Effector memory CD4-positive, alpha-beta T cell (primary cell): ENCODE results near the gene PGAP6.

Experiments
- DNase-seq, 3 donors: peaks; one replicate each; pipeline ENCODE4 v3.0.0-alpha.2; 2020
- H3K27ac ChIP-seq: 2 replicates; pipeline ENCODE4 v1.7.0; 2013; ENCODE audit warnings: mild to moderate bottlenecking, low read length, moderate library complexity; ENCODE audit not compliant: insufficient read depth, poor library complexity, severe bottlenecking
- H3K27me3 ChIP-seq: replicated peaks from 2 replicates; pipeline ENCODE4 v1.7.0; 2013; ENCODE audit warnings: mild to moderate bottlenecking, low read length; ENCODE audit not compliant: insufficient read depth, control insufficient read depth, poor library complexity, severe bottlenecking
- H3K36me3 ChIP-seq: 2 replicates; pipeline ENCODE4 v1.7.0; 2013; ENCODE audit warnings: mild to moderate bottlenecking, low read length, moderate library complexity; ENCODE audit not compliant: control insufficient read depth, insufficient read depth
- H3K4me1 ChIP-seq: 2 replicates; pipeline ENCODE4 v1.7.0; 2013; ENCODE audit warnings: low read length, mild to moderate bottlenecking; ENCODE audit not compliant: control insufficient read depth, insufficient read depth, poor library complexity, severe bottlenecking
- H3K4me3 ChIP-seq: 2 replicates; pipeline ENCODE4 v1.7.0; 2013; ENCODE audit warnings: low read length, low read depth, mild to moderate bottlenecking; ENCODE audit not compliant: insufficient read depth, poor library complexity, severe bottlenecking
- H3K9me3 ChIP-seq: 2 replicates; pipeline ENCODE4 v1.7.0; 2013; ENCODE audit warnings: mild to moderate bottlenecking, low read length, moderate library complexity; ENCODE audit not compliant: control insufficient read depth

PGAP6 gene

GRCh38 chr16:359871-360697 is 21.7 kb downstream of the PGAP6 start:
- Histone ChIP-seq H3K27ac (no peak overlapping the region), H3K36me3 (no peaks in the 10 kb centered on the region), H3K9me3 (no peaks in the 10 kb centered on the region), H3K4me1 (peaks cover 29% of the 10 kb centered on the region), H3K27me3 (no peaks in the 10 kb centered on the region), H3K4me3 (no peak overlapping the region)
- DNase-seq: no peak

DNA sequence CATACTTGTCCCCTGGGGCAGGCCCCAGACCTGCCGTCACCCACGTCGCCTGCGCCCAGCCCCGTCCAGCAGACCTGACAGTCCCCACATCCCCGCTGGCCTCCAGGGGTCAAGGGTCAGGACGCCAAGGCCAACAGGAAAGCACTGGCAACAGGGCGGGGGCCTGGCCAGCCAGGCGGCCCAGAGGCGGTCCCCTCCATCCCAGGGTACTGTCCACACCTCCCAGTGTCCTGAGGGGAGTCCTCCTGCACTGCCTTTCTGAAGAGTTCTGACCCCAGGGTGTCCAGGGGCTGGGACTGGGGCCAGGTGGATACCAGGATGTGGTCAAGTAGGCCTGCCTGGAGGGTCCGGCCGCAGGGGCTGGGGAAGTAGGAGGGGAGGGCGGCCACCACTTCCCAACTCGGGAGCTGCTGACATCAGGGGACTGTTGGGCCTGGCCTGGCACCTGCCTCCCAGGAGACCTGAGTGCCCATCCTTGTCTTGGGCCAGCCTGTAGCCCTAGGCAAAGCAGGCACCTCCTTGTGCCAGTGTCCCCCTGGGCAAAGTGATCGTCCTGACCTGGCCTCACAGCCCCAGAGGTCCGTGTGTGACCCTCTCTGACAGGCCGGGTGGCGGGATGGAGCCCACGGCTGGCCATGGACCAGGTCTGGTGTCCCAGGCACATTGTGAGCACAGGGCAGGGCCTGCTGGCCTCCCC is 22.6 kb downstream of the PGAP6 start:
- Histone ChIP-seq H3K4me3 (no peak overlapping the region), H3K36me3 (no peaks in the 10 kb centered on the region), H3K9me3 (no peaks in the 10 kb centered on the region), H3K4me1 (peaks cover 38% of the 10 kb centered on the region), H3K27me3 (no peaks in the 10 kb centered on the region), H3K27ac (no peak overlapping the region)
- DNase-seq: no peak

- H3K27ac ChIP-seq: no peak overlapping the region
- no peak for DNase-seq
- H3K27me3 ChIP-seq: no peaks in the 10 kb centered on the region
- no peak overlapping the region for H3K4me3 ChIP-seq
- peaks cover 45% of the 10 kb centered on the region for H3K4me1 ChIP-seq
- no peaks in the 10 kb centered on the region for H3K9me3 ChIP-seq
- no peaks in the 10 kb centered on the region for H3K36me3 ChIP-seq
Measured at GRCh38 chr16:356741-357140, 25.0 kb downstream of the PGAP6 start.

DNA sequence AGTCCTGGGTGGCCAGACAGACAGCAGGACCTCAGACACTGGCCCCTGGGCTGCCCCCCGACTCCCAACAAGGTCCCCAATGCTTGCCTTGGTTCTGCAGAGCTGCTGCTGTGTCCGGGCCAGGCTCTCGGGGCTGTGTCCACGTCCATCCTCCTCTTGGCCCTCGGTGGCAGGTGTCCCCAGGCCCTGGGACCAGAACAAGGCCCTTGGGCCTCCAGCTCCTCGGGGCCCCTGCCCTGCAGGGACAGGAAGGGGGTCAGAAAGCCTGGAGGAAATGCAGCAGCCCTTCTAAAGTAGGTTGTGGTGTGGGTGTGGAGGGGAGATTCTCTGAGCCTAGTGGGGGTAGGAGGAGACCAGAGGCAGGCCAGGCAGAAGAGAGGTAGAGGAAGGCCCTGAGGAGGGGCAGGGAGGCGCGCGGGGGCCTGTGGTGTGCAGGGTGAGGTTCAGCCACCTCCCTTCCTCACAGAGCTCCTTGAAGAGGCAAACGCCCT is 26.8 kb downstream of the PGAP6 start:
- Histone ChIP-seq H3K9me3 (no peaks in the 10 kb centered on the region), H3K4me1 (peaks cover 47% of the 10 kb centered on the region), H3K36me3 (no peaks in the 10 kb centered on the region), H3K4me3 (peak overlapping the region; percentile 33), H3K27me3 (no peaks in the 10 kb centered on the region), H3K27ac (peak overlapping the region; percentile 46)
- DNase-seq: peak in 2 of 3 donors; percentile 32 to 36

DNA sequence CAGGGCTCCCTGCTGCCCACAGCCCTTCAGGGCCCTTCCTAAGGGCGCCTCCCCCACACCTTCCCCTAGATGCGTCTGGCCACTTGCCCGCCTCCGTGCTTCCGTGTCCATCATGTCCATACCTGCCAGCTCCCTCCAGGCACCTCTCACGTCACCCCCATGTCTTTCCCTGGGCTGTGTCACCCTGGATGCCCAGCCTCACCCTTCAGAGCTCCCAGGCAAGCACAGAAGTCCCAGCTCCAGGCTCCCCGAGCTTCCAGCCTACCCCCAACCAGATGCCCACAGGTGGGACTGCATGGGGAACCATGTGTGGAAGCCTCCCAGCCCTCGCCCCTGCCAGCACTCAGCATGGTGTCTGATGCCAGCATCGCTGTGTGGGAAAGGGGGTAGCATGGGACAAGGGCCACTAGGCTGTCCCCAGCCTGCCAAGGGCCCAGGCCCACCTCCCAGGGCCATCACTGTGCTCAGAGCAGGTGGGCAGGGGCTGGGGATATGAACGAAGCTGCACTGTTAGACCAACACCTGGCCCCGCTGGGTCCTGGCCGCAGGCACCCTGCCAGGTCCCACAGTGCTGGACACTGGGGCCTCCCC is 27.4 kb downstream of the PGAP6 start:
- H3K27ac ChIP-seq: peak overlapping the region; percentile 46
- DNase-seq: no peak
- H3K4me1 ChIP-seq: peaks cover 47% of the 10 kb centered on the region
- H3K27me3 ChIP-seq: no peaks in the 10 kb centered on the region
- no peaks in the 10 kb centered on the region for H3K36me3 ChIP-seq
- H3K9me3 ChIP-seq: no peaks in the 10 kb centered on the region
- peak overlapping the region; percentile 33 for H3K4me3 ChIP-seq

GRCh38 chr16:353404-354290 is 28.1 kb downstream of the PGAP6 start:
- Histone ChIP-seq H3K9me3 (no peaks in the 10 kb centered on the region), H3K4me1 (peaks cover 49% of the 10 kb centered on the region), H3K27ac (peak overlapping the region; percentile 46), H3K36me3 (no peaks in the 10 kb centered on the region), H3K27me3 (no peaks in the 10 kb centered on the region), H3K4me3 (peak overlapping the region; percentile 33)
- DNase-seq: no peak

DNA sequence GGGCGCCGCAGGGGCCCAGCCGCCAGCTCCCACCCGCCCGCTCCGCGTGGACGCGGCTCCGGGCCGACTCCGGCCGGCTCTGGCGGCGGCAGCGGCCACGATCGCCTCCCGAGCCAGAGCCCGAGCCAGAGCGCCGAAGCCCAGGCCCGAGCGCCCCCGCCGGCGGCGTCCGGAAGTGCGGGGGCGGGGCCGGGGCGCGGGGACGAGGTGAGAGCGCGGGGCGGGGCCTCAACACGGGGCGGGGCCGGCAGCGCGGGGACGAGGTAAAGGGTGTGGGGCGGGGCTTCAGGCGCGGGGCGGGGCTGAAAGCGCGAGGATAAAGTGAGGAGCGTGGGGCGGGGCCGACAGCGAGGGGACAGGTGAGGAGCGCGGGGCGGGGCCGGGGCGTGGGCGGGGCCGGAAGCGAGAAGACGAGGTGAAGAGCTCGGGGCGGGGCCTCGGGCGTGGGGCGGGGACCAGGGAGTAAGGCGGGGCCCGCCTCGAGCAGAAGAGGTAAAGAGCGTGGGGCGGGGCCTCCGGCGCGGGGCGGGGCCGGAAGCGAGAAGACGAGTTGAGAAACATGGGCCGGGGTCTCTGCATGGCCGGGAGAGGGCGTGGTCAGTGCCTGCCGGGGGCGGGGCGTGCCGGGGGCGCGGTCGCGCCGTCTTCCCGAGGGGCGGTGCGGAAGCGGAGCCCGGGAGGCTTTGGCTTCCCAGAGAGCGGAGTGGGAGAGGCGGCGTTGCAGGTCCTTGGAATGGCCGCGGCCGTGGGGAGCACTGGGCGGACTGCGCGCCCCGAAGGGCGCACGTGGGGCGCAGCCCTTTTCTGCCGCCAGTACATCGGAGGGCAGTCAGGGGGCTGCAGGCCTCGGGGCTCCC is 29.0 kb downstream of the PGAP6 start, which contains the start of gene AXIN1:
TSS of gene AXIN1 (minus strand) at position 177 of the 857 bp plus-strand sequence. CDS start 5,698 bp downstream, outside the sequence.
- H3K4me3 ChIP-seq: peak within 1 kb of the TSS; percentile 52
- peak; percentile 100 for DNase-seq

GRCh38 chr16:351804-352520 is 29.8 kb downstream of the PGAP6 start:
- H3K4me1 ChIP-seq: peaks cover 48% of the 10 kb centered on the region

More for the DNA sequence above, 29.0 kb downstream of the PGAP6 start, which contains the start of gene AXIN1:
- Histone ChIP-seq H3K27me3 (no peaks in the 10 kb centered on the region), H3K27ac (peak within 1 kb of the TSS; percentile 48), H3K9me3 (no peaks in the 10 kb centered on the region), H3K36me3 (no peaks in the 10 kb centered on the region), H3K4me1 (peaks cover 50% of the 10 kb centered on the region)

More at GRCh38 chr16:351804-352520, 29.8 kb downstream of the PGAP6 start:
- Histone ChIP-seq H3K4me3 (peak overlapping the region; percentile 52), H3K27ac (peak overlapping the region; percentile 48), H3K27me3 (no peaks in the 10 kb centered on the region), H3K36me3 (no peaks in the 10 kb centered on the region), H3K9me3 (no peaks in the 10 kb centered on the region)
- DNase-seq: peak in 2 of 3 donors; percentile 18 to 32
